Tibial nerve (tissue), 4 donors: Measurements from ENCODE around the gene ARHGEF28. TPM values are rescaled to one million over a fixed set of nuclear protein-coding genes. Genes with fewer than 3 reads are reported as not detected.

ENCODE experiments used
- DNase-seq, 2 donors: peaks; one replicate each; pipeline ENCODE4 v3.0.0-alpha.2; 2019; ENCODE audit warnings: low spot score in 2 of 2
- H3K27ac ChIP-seq, 4 donors: fragments of 200-600 bp; sonication (generic) in 3 of 4; one replicate each; pipeline ENCODE4 v1.5.1; 2017 to 2019; ENCODE audit warnings: mild to moderate bottlenecking in 1 of 4
- H3K27me3 ChIP-seq, 2 donors: fragments of 200-600 bp; sonication (generic) in 1 of 2; one replicate each; pipeline versions ENCODE4 v1.5.1 to v1.6.0; 2017 to 2019
- H3K36me3 ChIP-seq, 3 donors: fragments of 200-600 bp; sonication (generic); one replicate each; pipeline ENCODE4 v1.5.1; 2018 to 2019
- H3K4me1 ChIP-seq, 4 donors: fragments of 200-600 bp; sonication (generic) in 3 of 4; one replicate each; pipeline ENCODE4 v1.5.1; 2017 to 2019
- H3K4me3 ChIP-seq, 4 donors: fragments of 200-600 bp; sonication (generic) in 3 of 4; one replicate each; pipeline ENCODE4 v1.5.1; 2017 to 2019; ENCODE audit warnings: mild to moderate bottlenecking in 1 of 4, moderate library complexity in 1 of 4
- H3K9me3 ChIP-seq, 4 donors: fragments of 200-600 bp; sonication (generic) in 3 of 4; one replicate each; pipeline ENCODE4 v1.5.1; 2017 to 2019
- EP300 ChIP-seq, 2 donors: sonication (generic); formaldehyde crosslinking; IDR thresholded peaks; one replicate each; pipeline ENCODE4 v1.6.1; 2017; ENCODE audit warnings: antibody characterized with exemption in 2 of 2, mild to moderate bottlenecking in 1 of 2
- POLR2A ChIP-seq, 2 donors: fragments of 450-650 bp; IDR thresholded peaks; one replicate each; pipeline ENCODE4 v1.6.1; 2017; ENCODE audit warnings: antibody characterized with exemption in 2 of 2, mild to moderate bottlenecking in 2 of 2, moderate library complexity in 2 of 2
- WGBS, 2 donors: methylation state at CpG; one replicate each; pipeline ENCODE4 v1.1.5; 2018; 5-methylcytosine and 5-hydroxymethylcytosine counted together
- total RNA-seq, 4 donors: library from RNA; depleted of rRNA; stranded (reverse); fragments of >200 nt; gene quantifications; one replicate each; pipeline ENCODE4 v1.1.0, GENCODE V29; 2016
- TF ChIP-seq, protein P1 (sequence below), 5 experiments: fragments of 200-600 bp in 3 of 5; fragments of 450-650 bp in 2 of 5; sonication (generic) in 3 of 5; IDR thresholded peaks; one replicate each; pipeline ENCODE4 v1.5.1; 2016 to 2019; ENCODE audit warnings: antibody characterized with exemption in 5 of 5, mild to moderate bottlenecking in 3 of 5, moderate library complexity in 2 of 5

The ARHGEF28 gene
- total RNA-seq, 4 donors from 2014 or later = 66.0 to 83.9 (median 72.5) TPM

GRCh38 chr5:73954381-73954780 is 328.4 kb downstream of the ARHGEF28 start:
- H3K4me3 ChIP-seq = no peak overlapping the region
- H3K36me3 ChIP-seq = no peaks in the 10 kb centered on the region
- TF ChIP-seq EP300 (IDR thresholded peaks at IDR 0.05) = no peak
- TF ChIP-seq, protein P1, sequence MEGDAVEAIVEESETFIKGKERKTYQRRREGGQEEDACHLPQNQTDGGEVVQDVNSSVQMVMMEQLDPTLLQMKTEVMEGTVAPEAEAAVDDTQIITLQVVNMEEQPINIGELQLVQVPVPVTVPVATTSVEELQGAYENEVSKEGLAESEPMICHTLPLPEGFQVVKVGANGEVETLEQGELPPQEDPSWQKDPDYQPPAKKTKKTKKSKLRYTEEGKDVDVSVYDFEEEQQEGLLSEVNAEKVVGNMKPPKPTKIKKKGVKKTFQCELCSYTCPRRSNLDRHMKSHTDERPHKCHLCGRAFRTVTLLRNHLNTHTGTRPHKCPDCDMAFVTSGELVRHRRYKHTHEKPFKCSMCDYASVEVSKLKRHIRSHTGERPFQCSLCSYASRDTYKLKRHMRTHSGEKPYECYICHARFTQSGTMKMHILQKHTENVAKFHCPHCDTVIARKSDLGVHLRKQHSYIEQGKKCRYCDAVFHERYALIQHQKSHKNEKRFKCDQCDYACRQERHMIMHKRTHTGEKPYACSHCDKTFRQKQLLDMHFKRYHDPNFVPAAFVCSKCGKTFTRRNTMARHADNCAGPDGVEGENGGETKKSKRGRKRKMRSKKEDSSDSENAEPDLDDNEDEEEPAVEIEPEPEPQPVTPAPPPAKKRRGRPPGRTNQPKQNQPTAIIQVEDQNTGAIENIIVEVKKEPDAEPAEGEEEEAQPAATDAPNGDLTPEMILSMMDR (IDR thresholded peaks at IDR 0.05) = no peak
- TF ChIP-seq POLR2A (IDR thresholded peaks at IDR 0.05) = no peak
- H3K4me1 ChIP-seq = peaks cover 0 to under 1% (median 0%) of the 10 kb centered on the region in 4 donors
- no peaks in the 10 kb centered on the region for H3K9me3 ChIP-seq
- no peak overlapping the region for H3K27ac ChIP-seq
- no peaks in the 10 kb centered on the region for H3K27me3 ChIP-seq
- WGBS, 2 donors = 91 to 95% methylated on average over 2 of the region's 2 CpGs
- no peak for DNase-seq

DNA sequence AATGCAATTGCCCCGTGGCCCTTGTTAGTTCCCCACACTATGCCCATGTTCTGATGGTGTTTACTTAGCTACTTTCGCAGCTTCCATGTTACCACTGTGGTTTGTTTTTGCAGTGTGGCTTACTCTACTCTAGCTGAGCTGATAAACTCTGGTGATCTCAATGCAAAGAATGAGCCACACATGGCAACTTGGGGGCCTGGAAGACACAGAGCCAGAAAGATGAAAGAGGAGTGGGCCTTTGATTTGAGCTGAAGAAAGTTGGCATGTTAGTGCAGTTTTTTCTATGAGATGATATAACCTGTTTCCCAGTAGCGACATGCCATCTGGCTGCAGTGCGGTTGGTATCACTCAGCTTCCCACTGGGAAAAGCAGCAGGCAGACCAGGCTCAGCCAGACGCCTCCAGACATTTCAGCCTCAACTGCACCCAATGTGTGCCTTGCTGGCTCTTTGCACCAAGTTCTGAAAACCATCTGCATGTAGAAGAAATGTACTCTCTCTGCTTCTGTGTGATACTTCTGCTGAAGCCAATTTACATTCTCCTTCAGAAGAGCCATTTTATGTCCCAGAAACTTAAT is 329.4 kb downstream of the ARHGEF28 start:
- H3K4me3 ChIP-seq = no peak overlapping the region
- no peaks in the 10 kb centered on the region for H3K36me3 ChIP-seq
- no peaks in the 10 kb centered on the region for H3K9me3 ChIP-seq
- H3K4me1 ChIP-seq = no peaks in the 10 kb centered on the region
- TF ChIP-seq POLR2A (IDR thresholded peaks at IDR 0.05) (no peak), EP300 (IDR thresholded peaks at IDR 0.05) (no peak)
- H3K27me3 ChIP-seq = no peaks in the 10 kb centered on the region
- no peak for DNase-seq
- 87% methylated on average over 5 of the region's 5 CpGs for WGBS, 2 donors
- no peak overlapping the region for H3K27ac ChIP-seq

DNA sequence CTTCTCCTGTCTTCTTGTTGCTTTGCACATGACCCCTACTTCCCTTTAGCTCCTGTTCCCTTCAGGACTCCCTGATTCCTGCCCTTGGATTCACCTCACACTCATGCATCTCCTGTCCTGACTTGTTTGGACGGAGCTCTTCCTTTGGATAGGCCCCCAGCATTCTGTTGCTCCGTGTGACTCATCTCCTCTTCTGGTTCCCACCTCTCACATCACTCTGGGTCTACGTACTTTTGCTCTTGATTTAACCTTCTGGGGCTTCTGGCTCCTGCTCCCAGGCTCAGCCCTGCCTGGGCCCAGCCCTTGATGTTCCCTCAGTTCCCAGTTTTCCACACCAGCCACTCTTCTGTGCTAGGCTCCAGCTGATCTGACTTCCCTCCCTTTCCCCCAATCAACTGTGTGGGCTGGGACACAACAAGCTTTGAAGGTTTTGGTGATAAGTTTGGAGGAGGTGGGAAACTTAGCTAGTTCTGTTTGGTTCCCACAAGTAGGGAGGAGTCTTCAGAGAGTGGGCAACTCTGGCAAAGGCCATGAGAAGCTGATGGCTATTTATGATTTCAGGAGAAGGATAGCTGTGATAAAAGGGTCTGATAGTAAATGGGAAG is 331.5 kb downstream of the ARHGEF28 start:
- Histone ChIP-seq H3K4me1 (no peaks in the 10 kb centered on the region), H3K27me3 (no peaks in the 10 kb centered on the region), H3K27ac (no peak overlapping the region), H3K36me3 (no peaks in the 10 kb centered on the region), H3K4me3 (no peak overlapping the region), H3K9me3 (no peaks in the 10 kb centered on the region)
- no peak for DNase-seq
- TF ChIP-seq, protein P1 (IDR thresholded peaks at IDR 0.05) = no peak
- TF ChIP-seq POLR2A (IDR thresholded peaks at IDR 0.05) (no peak), EP300 (IDR thresholded peaks at IDR 0.05) (no peak)
- 75 to 82% methylated on average over 3 of the region's 3 CpGs for WGBS, 2 donors

DNA sequence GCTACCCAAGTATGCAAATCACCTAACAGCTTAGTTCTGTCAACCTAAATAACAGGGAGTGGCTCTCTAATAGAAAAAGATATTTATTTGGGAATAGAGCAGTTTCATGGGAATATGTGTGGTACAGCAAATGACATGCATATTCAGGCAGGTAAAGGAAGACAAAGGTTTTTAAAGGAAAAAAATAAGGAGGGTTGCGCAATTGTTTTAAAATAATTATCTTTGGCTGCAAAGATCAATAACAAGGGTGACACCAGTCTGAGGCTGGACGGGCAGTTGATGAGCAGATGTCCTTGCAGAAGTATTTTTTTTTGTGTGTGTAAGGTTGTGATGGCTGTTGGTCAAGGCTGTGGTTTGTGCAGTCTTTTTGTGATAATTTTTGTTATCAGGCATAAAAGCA is 332.0 kb downstream of the ARHGEF28 start:
- WGBS, 2 donors = 89% methylated on average over 2 of the region's 2 CpGs
- no peak overlapping the region for H3K4me3 ChIP-seq
- H3K9me3 ChIP-seq = no peaks in the 10 kb centered on the region
- no peak overlapping the region for H3K27ac ChIP-seq
- TF ChIP-seq, protein P1 (IDR thresholded peaks at IDR 0.05) = no peak
- TF ChIP-seq POLR2A (IDR thresholded peaks at IDR 0.05) (no peak), EP300 (IDR thresholded peaks at IDR 0.05) (no peak)
- H3K36me3 ChIP-seq = no peaks in the 10 kb centered on the region
- H3K27me3 ChIP-seq = no peaks in the 10 kb centered on the region
- no peak for DNase-seq
- H3K4me1 ChIP-seq = no peaks in the 10 kb centered on the region

DNA sequence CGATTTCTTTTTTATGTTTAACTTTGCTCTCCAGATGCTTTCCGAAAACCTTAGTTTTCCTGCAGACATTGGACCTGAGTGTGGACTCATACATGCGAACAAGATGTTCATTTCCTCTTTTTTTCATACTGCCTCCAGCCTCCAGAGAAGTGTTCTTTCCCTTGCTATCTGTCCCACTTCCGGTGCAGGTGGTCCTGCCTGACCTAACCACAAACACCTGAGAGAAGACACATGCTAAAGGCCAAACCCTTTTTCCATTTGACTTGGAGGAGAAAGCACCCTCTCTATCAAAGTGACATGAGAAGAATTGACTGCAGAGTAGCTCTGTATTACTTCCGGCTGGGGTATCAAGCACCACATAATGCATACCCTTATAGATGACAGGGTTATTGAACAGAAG is 334.0 kb downstream of the ARHGEF28 start:
- Histone ChIP-seq H3K27me3 (no peaks in the 10 kb centered on the region), H3K9me3 (no peaks in the 10 kb centered on the region), H3K4me1 (no peaks in the 10 kb centered on the region), H3K4me3 (no peak overlapping the region), H3K27ac (no peak overlapping the region), H3K36me3 (no peaks in the 10 kb centered on the region)
- no peak for DNase-seq
- TF ChIP-seq, protein P1 (IDR thresholded peaks at IDR 0.05) = no peak
- no peak for TF ChIP-seq POLR2A (IDR thresholded peaks at IDR 0.05)
- no peak for TF ChIP-seq EP300 (IDR thresholded peaks at IDR 0.05)
- 55 to 69% methylated on average over 5 of the region's 5 CpGs for WGBS, 2 donors
